PC-9 (cell line): ENCODE data around the gene AGMO. TPM values are rescaled to one million over a fixed set of nuclear protein-coding genes. Genes with fewer than 3 reads are reported as not detected.

Experiments
- BruUV-seq: library from RNA; stranded (reverse); fragments of 400-500 nt; replicated peaks from 2 replicates; lab custom pipeline; 2021; lab: Mats Ljungman, UMichigan
- CTCF ChIA-PET: fragments of 300-600 bp; sonication (Branson Sonifier 250); formaldehyde crosslinking; loops from one replicate; lab custom pipeline; 2022; ENCODE audit warnings: antibody characterized with exemption; lab: Charles Lee
- POLR2A ChIA-PET: fragments of 300-600 bp; sonication (Branson Sonifier 250); formaldehyde crosslinking; loops from one replicate; lab custom pipeline; 2022; ENCODE audit warnings: antibody characterized with exemption; ENCODE audit not compliant: unreplicated experiment; lab: Charles Lee
- DNase-seq, 2 experiments: peaks; one replicate each; pipeline versions ENCODE4 v3.0.0 to v3.0.0-alpha.2; 2015 to 2022; ENCODE audit warnings: mixed read lengths in 1 of 2
- H2AFZ ChIP-seq: fragments of 200-600 bp; sonication (generic); 2 replicates; pipeline ENCODE4 v1.8.1; 2017; ENCODE audit warnings: antibody characterized with exemption
- H3F3A ChIP-seq: fragments of 200-600 bp; sonication (generic); 2 replicates; pipeline ENCODE4 v1.8.1; 2017; ENCODE audit warnings: antibody characterized with exemption, mild to moderate bottlenecking, low read depth; ENCODE audit not compliant: insufficient read depth
- H3K27ac ChIP-seq: fragments of 200-600 bp; sonication (generic); 2 replicates; pipeline ENCODE4 v1.6.1; 2016; ENCODE audit warnings: mixed run types
- H3K27me3 ChIP-seq: fragments of 200-600 bp; sonication (generic); 2 replicates; pipeline ENCODE4 v1.6.1; 2016; ENCODE audit warnings: low read depth, mixed run types; ENCODE audit not compliant: insufficient read depth
- H3K36me3 ChIP-seq: fragments of 200-600 bp; sonication (generic); 2 replicates; pipeline ENCODE4 v1.6.1; 2016; ENCODE audit warnings: low read depth, mixed run types
- H3K4me1 ChIP-seq: fragments of 200-600 bp; sonication (generic); replicated peaks from 2 replicates; pipeline ENCODE4 v1.6.1; 2016; ENCODE audit warnings: mixed run types; ENCODE audit not compliant: insufficient read depth
- H3K4me2 ChIP-seq: fragments of 200-600 bp; sonication (generic); 2 replicates; pipeline ENCODE4 v1.6.1; 2017; ENCODE audit warnings: mixed run types
- H3K4me3 ChIP-seq: fragments of 200-600 bp; sonication (generic); 2 replicates; pipeline ENCODE4 v1.6.1; 2016; ENCODE audit warnings: mixed run types
- H3K79me2 ChIP-seq: fragments of 200-600 bp; sonication (generic); 2 replicates; pipeline ENCODE4 v1.6.1; 2017; ENCODE audit warnings: low read depth, mixed run types
- H3K9me2 ChIP-seq: fragments of 200-600 bp; sonication (generic); 2 replicates; pipeline ENCODE4 v1.8.1; 2017; ENCODE audit warnings: mild to moderate bottlenecking; ENCODE audit not compliant: insufficient read depth
- H3K9me3 ChIP-seq: fragments of 200-600 bp; sonication (generic); 2 replicates; pipeline ENCODE4 v1.8.1; 2016; ENCODE audit warnings: low read depth; ENCODE audit not compliant: insufficient read depth
- H4K20me1 ChIP-seq: fragments of 200-600 bp; sonication (generic); 2 replicates; pipeline ENCODE4 v1.8.1; 2017; ENCODE audit not compliant: insufficient read depth
- CTCF ChIP-seq: fragments of 200-600 bp; sonication (generic); conservative IDR thresholded peaks from 2 replicates; pipeline ENCODE4 v1.6.1; 2017; ENCODE audit warnings: mixed run types, antibody characterized with exemption, mild to moderate bottlenecking, moderate library complexity
- EZH2 ChIP-seq: fragments of 200-600 bp; sonication (generic); IDR thresholded peaks from 2 replicates; pipeline ENCODE4 v1.8.0; 2017; ENCODE audit warnings: antibody characterized with exemption, low read depth
- intact Hi-C: fragments of 100-400 bp; cut with micrococcal nuclease; formaldehyde crosslinking; loops from one replicate; pipeline ENCODE4 v1.10.0; 2022; ENCODE audit not compliant: unreplicated experiment
- total RNA-seq: library from RNA; stranded (reverse); gene quantifications from 2 replicates; pipeline ENCODE4 v1.2.3, GENCODE V29; 2021

AGMO gene
- total RNA-seq, 1 experiment from 2014 or later: not detected

- H3K36me3 ChIP-seq: no peaks in the 10 kb centered on the region
- no peak overlapping the region for H3K4me3 ChIP-seq
- POLR2A ChIA-PET: no interaction called here
- intact Hi-C loops: no loop called here
- no peaks in the 10 kb centered on the region for H4K20me1 ChIP-seq
- no peak overlapping the region for H3K27ac ChIP-seq
- no peak overlapping the region for H2AFZ ChIP-seq
- no peak for TF ChIP-seq CTCF
- CTCF ChIA-PET: interaction anchor here (0.6 kb wide), 1 partner anchor 13 kb away, joined by 3 read pairs; no protein-coding TSS in a partner anchor
- no TSS peak for BruUV-seq
- DNase-seq: no peak
- no peaks in the 10 kb centered on the region for H3K9me2 ChIP-seq
- no peaks in the 10 kb centered on the region for H3K79me2 ChIP-seq
- no peaks in the 10 kb centered on the region for H3K27me3 ChIP-seq
- H3F3A ChIP-seq: no peaks in the 10 kb centered on the region
- no peak overlapping the region for H3K4me2 ChIP-seq
- H3K9me3 ChIP-seq: no peaks in the 10 kb centered on the region
- H3K4me1 ChIP-seq: no peaks in the 10 kb centered on the region
Observed at GRCh38 chr7:15457990-15458955, 103.5 kb downstream of the AGMO start.

- Histone ChIP-seq H3K27me3 (no peaks in the 10 kb centered on the region), H4K20me1 (no peaks in the 10 kb centered on the region), H3K27ac (no peak overlapping the region), H3F3A (no peaks in the 10 kb centered on the region), H3K9me2 (no peaks in the 10 kb centered on the region), H3K36me3 (no peaks in the 10 kb centered on the region), H3K79me2 (no peaks in the 10 kb centered on the region), H3K4me2 (no peak overlapping the region), H3K9me3 (no peaks in the 10 kb centered on the region), H2AFZ (no peak overlapping the region), H3K4me3 (no peak overlapping the region), H3K4me1 (no peaks in the 10 kb centered on the region)
- POLR2A ChIA-PET: no interaction called here
- no peak for DNase-seq
- no TSS peak for BruUV-seq
- intact Hi-C loops: no loop called here
- CTCF ChIA-PET: no interaction called here
- no peak for TF ChIP-seq CTCF
- no peak for TF ChIP-seq EZH2
Observed at GRCh38 chr7:15452670-15453069, 109.1 kb downstream of the AGMO start.

DNA sequence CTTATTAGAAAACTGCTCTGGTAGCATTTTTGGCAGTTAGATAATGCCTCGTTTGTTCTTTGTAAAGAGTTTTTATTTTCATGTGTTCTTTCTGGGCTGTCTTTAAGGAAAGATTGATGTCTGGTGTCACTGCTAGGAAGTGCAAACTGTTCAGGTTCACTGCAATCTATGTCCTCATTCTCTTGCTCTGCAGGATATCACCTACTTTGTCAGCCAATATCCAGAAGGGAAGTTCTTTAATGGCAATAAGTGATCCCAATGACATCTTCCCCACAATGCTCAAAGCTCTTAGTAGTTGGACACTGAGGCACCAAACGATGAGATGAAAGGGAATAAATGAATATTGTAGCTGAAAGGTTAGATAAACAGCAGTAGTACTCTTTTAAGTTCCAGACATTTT lies 115.1 kb downstream of the AGMO start:
- Histone ChIP-seq H3K9me2 (no peaks in the 10 kb centered on the region), H3K27me3 (no peaks in the 10 kb centered on the region), H3K9me3 (no peaks in the 10 kb centered on the region), H3F3A (no peaks in the 10 kb centered on the region), H3K79me2 (no peaks in the 10 kb centered on the region), H2AFZ (no peak overlapping the region), H4K20me1 (no peaks in the 10 kb centered on the region), H3K4me3 (no peak overlapping the region), H3K36me3 (no peaks in the 10 kb centered on the region), H3K4me1 (no peaks in the 10 kb centered on the region), H3K27ac (no peak overlapping the region), H3K4me2 (no peak overlapping the region)
- BruUV-seq: no TSS peak
- intact Hi-C loops: no loop called here
- ChIA-PET POLR2A (no interaction called here), CTCF (no interaction called here)
- DNase-seq: no peak
- TF ChIP-seq CTCF: no peak
- TF ChIP-seq EZH2: no peak
